Activated naive CD4-positive, alpha-beta T cell treated with anti-CD3 and anti-CD28 coated beads, Interleukin-2, amount 50 U/mL, for 24 hours (primary cell): Measurements from ENCODE around the gene SLC38A1.
A peak's percentile ranks its signal among the peaks of the same experiment; 100 is the strongest.
"Not testable (repeated sequence)": the region's sequence is repeated elsewhere in the genome, so short reads cannot be mapped to it uniquely, and the experiment has no call there.

Source experiments
- H3K27ac Mint-ChIP-seq: one replicate; pipeline ENCODE4 v1.8.0; 2021; ENCODE audit warnings: mild to moderate bottlenecking, mixed read lengths
- H3K27me3 Mint-ChIP-seq: one replicate; pipeline ENCODE4 v1.8.0; 2021; ENCODE audit warnings: mixed read lengths
- H3K36me3 Mint-ChIP-seq: one replicate; pipeline ENCODE4 v1.8.0; 2021; ENCODE audit warnings: mixed read lengths
- H3K4me1 Mint-ChIP-seq: one replicate; pipeline ENCODE4 v1.8.0; 2021; ENCODE audit warnings: mixed read lengths
- H3K4me3 Mint-ChIP-seq: one replicate; pipeline ENCODE4 v1.8.0; 2021; ENCODE audit warnings: mild to moderate bottlenecking, mixed read lengths
- H3K9me3 Mint-ChIP-seq: one replicate; pipeline ENCODE4 v1.8.0; 2021; ENCODE audit warnings: mixed read lengths

The SLC38A1 gene

GRCh38 chr12:46253544-46254162, 15.2 kb downstream of the SLC38A1 start:
- peak overlapping the region; percentile 46 for H3K27ac Mint-ChIP-seq
- peaks cover 83% of the 10 kb centered on the region for H3K4me1 Mint-ChIP-seq
- H3K27me3 Mint-ChIP-seq = no peaks in the 10 kb centered on the region
- peaks cover 66% of the 10 kb centered on the region for H3K36me3 Mint-ChIP-seq
- H3K9me3 Mint-ChIP-seq = no peaks in the 10 kb centered on the region
- no peak overlapping the region for H3K4me3 Mint-ChIP-seq

- Mint-ChIP-seq H3K4me1 (peaks cover 85% of the 10 kb centered on the region), H3K36me3 (peaks cover 74% of the 10 kb centered on the region), H3K27ac (peak overlapping the region; percentile 23), H3K4me3 (peak overlapping the region; percentile 33)
- not testable (repeated sequence) for H3K9me3 Mint-ChIP-seq, H3K27me3 Mint-ChIP-seq
Measured at GRCh38 chr12:46251994-46252393, 16.8 kb downstream of the SLC38A1 start.

DNA sequence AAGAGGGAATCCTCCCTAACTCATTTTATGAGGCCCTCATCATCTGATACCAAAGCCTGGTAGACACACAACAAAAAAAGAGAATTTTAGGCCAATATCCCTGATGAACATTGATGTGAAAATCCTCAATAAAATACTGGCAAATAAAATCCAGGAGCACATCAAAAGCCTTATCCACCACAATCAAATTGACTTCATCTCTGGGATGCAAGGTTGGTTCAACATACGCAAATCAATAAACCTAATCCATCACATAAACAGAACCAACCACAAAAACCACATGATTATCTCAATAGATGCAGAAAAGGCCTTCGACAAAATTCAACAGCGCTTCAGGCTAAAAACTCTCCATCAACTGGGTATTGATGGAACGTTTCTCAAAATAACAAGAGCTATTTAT, 18.9 kb downstream of the SLC38A1 start:
- Mint-ChIP-seq H3K36me3 (peaks cover 77% of the 10 kb centered on the region), H3K27ac (peak overlapping the region; percentile 92), H3K4me1 (peaks cover 88% of the 10 kb centered on the region), H3K4me3 (peak overlapping the region; percentile 32)
- H3K27me3 Mint-ChIP-seq, H3K9me3 Mint-ChIP-seq: not testable (repeated sequence)

DNA sequence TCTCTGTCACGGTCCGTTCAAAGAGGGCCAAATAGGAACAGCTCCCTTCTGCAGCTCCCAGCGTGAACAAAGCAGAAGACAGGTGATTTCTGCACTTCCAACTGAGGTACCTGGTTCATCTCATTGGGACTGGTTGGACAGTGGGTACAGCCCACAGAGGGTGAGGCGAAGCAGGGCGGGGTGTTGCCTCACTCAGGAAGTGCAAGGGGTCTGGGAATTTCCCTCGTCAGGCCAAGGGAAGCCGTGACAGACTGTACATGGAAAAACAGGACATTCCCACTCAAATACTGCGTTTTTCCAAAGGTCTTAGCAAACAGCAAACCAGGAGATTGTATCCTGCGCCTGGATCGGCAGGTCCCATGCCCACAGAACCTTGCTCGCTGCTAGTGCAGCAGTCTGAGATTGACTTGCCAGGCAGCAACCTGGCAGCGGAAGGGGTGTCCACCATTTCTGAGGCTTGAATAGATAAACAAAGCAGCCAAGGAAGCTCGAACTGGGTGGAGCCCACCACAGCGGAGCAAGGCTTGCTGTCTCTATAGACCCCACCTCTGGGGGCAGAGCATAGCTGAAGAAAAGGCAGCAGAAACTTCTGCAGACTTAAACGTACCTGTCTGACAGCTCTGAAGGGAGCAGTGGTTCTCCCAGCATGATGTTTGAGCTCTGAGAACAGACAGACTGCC, 22.7 kb downstream of the SLC38A1 start:
- Mint-ChIP-seq H3K27me3 (no peaks in the 10 kb centered on the region), H3K4me1 (peaks cover 93% of the 10 kb centered on the region), H3K9me3 (peaks cover 12% of the 10 kb centered on the region), H3K4me3 (peak overlapping the region; percentile 37), H3K27ac (peak overlapping the region; percentile 71), H3K36me3 (peaks cover 73% of the 10 kb centered on the region)

DNA sequence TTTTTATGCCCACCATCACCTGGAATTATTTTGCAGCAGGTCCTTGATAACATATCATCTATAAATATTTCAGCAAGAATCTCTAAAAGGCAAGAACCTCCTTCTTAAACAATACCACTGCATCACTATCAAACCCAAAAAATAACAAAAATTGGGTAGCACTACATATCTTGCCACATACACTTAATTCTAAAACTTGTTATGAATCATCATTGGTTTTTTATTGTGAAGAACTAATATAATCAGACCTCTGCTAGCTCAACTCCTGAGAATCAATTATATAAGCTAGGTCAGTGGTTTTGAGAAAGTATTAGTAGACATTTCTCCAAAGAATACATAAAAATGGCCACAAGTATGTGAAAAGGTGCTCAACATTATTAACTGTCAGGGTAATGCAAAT, 23.8 kb downstream of the SLC38A1 start:
- Mint-ChIP-seq H3K4me1 (peaks cover 90% of the 10 kb centered on the region), H3K27ac (peak overlapping the region; percentile 68), H3K27me3 (no peaks in the 10 kb centered on the region), H3K9me3 (peaks cover 12% of the 10 kb centered on the region), H3K36me3 (peaks cover 70% of the 10 kb centered on the region), H3K4me3 (peak overlapping the region; percentile 51)

DNA sequence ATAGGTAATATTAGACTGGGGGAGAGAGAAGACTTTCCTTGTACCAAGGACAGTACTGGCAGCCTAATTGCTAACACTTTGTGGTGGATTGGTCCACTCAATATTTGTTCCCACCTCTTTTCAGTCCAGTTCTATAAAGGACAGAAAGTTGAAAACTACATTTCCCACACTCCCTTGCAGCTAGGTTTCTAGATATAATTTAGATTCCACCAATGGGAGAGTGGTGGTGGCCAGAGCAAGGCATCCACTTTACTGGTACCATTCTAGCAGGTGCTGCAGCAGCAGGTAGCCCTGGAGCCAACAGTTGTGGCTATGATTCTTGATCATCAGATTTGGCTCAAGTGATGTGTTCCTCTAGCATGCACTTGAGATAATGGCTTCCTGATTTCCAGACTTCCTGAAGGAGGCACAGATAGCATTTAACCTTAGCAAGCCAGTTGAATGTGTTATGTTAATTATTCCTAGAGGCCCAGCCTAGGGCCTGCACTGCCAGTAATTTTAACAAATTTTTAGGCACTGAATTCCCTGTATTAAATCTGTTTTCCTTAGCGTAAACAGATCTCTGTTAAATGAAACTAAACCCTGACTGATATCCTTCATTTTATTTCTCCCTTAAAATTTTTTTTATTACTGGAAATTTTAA, 24.4 kb downstream of the SLC38A1 start:
- H3K27ac Mint-ChIP-seq = peak overlapping the region; percentile 39

DNA sequence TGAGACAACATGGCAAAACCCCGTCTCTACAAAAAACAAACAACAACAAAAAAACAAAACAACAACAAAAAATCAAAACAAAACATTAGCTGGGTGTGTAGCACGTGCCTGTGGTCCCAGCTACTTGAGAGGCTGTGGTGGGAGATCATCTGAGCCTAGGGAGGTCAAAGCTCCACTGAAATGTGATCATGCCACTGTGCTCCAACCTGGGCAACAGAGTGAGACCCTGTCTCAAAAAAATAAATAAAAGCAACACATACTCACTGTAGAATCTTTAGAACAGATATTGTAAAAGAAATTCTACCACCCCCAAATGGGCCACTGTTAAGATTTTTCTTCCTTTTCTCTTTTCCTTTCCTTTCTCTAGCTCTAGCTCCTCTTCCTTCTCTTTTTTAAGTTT, 26.3 kb downstream of the SLC38A1 start:
- Mint-ChIP-seq H3K4me3 (peak overlapping the region; percentile 30), H3K36me3 (peaks cover 59% of the 10 kb centered on the region), H3K27ac (peak overlapping the region; percentile 68), H3K9me3 (peaks cover 5% of the 10 kb centered on the region), H3K4me1 (peaks cover 87% of the 10 kb centered on the region), H3K27me3 (no peaks in the 10 kb centered on the region)

More for the DNA sequence above, 24.4 kb downstream of the SLC38A1 start:
- H3K27me3 Mint-ChIP-seq = no peaks in the 10 kb centered on the region
- peaks cover 12% of the 10 kb centered on the region for H3K9me3 Mint-ChIP-seq
- H3K4me3 Mint-ChIP-seq = no peak overlapping the region
- H3K36me3 Mint-ChIP-seq = peaks cover 68% of the 10 kb centered on the region
- peaks cover 90% of the 10 kb centered on the region for H3K4me1 Mint-ChIP-seq

DNA sequence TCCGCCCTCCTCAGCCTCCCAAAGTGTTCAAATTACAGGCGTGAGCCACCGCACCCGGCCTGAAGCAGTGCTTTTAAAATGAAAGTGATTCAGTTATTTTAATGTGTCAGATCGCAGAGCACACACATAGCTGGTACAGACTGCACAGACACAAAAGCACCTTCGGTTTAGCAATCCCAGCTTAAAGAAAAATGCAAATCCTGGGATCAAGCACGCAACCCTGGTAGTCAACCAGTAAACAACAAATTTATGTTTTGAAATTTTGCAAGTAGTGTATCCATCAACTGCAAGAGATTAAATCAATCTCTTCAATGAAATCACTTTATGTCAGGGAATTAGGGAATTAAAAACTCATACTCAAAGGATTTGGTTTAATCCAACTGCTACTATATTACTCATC, 28.4 kb downstream of the SLC38A1 start:
- H3K4me3 Mint-ChIP-seq = peak overlapping the region; percentile 11
- H3K27me3 Mint-ChIP-seq = no peaks in the 10 kb centered on the region
- H3K4me1 Mint-ChIP-seq = peaks cover 89% of the 10 kb centered on the region
- peaks cover 60% of the 10 kb centered on the region for H3K36me3 Mint-ChIP-seq
- H3K9me3 Mint-ChIP-seq = peaks cover 5% of the 10 kb centered on the region
- peak overlapping the region; percentile 52 for H3K27ac Mint-ChIP-seq

DNA sequence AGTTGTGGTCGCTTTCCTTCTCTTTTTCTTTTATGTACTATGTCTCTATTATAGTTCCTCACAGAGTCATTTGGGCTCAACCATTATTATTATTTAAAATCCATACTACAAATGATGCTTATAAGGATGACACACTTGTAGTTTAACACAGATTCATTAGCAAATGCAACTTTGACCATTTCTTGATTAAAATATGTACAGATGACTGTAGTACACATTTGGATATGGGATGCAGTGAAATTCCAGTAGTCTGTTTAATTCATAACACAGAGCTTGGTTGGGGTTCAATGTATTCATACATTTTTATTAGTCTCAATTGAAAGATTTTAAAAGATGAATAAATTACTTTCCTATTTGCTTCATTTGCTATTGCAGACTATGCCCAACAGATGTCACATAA, 30.0 kb downstream of the SLC38A1 start:
- Mint-ChIP-seq H3K4me1 (peaks cover 91% of the 10 kb centered on the region), H3K27ac (peak overlapping the region; percentile 73), H3K36me3 (peaks cover 62% of the 10 kb centered on the region), H3K27me3 (no peaks in the 10 kb centered on the region), H3K9me3 (peaks cover 2% of the 10 kb centered on the region), H3K4me3 (peak overlapping the region; percentile 5)

DNA sequence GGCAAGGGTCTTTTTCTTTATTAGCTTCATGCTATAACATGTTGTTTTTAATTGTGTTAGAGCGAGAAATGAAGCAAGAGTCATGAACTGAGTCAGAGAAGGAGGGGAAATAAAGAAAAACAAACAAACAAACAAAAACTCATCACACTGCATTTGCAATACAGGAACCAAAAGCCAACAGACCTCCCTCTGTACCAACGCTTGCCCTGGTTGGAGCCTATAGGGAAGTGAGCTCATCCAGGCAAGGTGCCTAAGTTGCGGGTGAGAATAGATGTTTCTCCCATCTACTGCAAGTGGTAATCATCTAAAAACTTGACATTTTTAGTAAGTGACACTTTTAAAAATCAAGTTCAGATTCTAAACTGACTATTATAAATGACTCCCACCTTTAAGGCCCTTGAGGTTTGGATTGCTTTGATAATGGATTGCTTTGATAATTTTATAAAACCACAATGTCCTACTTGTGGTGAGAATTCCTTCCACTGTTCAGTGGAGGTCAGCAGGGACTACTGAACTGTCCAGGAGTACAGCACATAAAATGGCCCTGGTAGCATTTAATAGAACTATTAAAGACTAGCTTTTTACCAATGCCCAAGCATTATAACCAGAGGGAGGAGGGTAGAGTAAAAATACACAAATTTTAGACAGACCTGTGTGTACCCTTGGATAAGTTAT, 31.3 kb downstream of the SLC38A1 start:
- Mint-ChIP-seq H3K27ac (peak overlapping the region; percentile 47), H3K36me3 (peaks cover 59% of the 10 kb centered on the region), H3K4me3 (no peak overlapping the region), H3K9me3 (no peaks in the 10 kb centered on the region), H3K4me1 (peaks cover 88% of the 10 kb centered on the region), H3K27me3 (no peaks in the 10 kb centered on the region)

- H3K4me3 Mint-ChIP-seq = no peak overlapping the region
- peaks cover 52% of the 10 kb centered on the region for H3K36me3 Mint-ChIP-seq
- H3K9me3 Mint-ChIP-seq = no peaks in the 10 kb centered on the region
- peaks cover 87% of the 10 kb centered on the region for H3K4me1 Mint-ChIP-seq
- H3K27me3 Mint-ChIP-seq = no peaks in the 10 kb centered on the region
- H3K27ac Mint-ChIP-seq = peak overlapping the region; percentile 84
Measured at GRCh38 chr12:46234000-46234399, 34.8 kb downstream of the SLC38A1 start.

DNA sequence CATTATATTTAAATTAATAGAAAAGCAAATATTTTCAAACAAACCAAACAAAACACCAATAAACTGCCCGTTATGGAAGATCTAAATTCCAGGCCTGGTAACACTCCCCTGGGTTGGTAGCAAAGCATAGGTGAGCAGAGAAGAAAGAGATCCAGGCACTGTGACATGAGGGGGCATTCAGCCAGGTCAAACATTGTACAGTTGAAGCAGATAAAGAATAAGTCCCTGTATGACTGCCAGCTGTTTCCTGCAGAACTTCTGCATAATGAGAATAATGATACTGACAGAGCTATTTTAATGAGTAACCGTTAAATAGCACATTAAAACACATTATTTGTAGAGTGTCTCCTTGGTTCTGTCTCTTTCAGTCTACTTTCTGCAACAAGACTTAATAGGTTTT, 35.4 kb downstream of the SLC38A1 start:
- H3K27me3 Mint-ChIP-seq = no peaks in the 10 kb centered on the region

DNA sequence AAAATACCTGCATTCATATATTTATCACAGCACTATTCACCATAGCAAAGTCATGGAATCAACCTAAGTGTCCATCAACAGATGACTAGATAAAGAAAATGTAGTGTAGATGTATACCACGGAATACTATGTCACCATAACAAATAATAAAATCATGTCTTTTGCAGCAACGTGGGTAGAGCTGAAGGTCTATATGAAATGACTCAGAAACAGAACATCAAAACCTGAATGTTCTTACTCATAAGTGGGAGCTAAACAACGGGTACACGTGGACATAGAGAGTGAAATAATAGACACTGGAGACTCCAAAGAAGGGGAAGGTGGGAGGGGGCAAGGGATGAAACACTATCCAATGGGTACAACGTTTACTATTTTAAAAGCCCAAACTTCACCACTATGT, 37.9 kb downstream of the SLC38A1 start:
- Mint-ChIP-seq H3K36me3 (peaks cover 53% of the 10 kb centered on the region), H3K4me1 (peaks cover 82% of the 10 kb centered on the region), H3K27me3 (no peaks in the 10 kb centered on the region), H3K4me3 (no peak overlapping the region), H3K9me3 (no peaks in the 10 kb centered on the region), H3K27ac (peak overlapping the region; percentile 68)

More for the DNA sequence above, 35.4 kb downstream of the SLC38A1 start:
- peaks cover 54% of the 10 kb centered on the region for H3K36me3 Mint-ChIP-seq
- no peaks in the 10 kb centered on the region for H3K9me3 Mint-ChIP-seq
- H3K4me3 Mint-ChIP-seq = no peak overlapping the region
- H3K4me1 Mint-ChIP-seq = peaks cover 84% of the 10 kb centered on the region
- peak overlapping the region; percentile 84 for H3K27ac Mint-ChIP-seq

- Mint-ChIP-seq H3K27me3 (no peaks in the 10 kb centered on the region), H3K9me3 (no peaks in the 10 kb centered on the region), H3K36me3 (peaks cover 52% of the 10 kb centered on the region), H3K4me3 (no peak overlapping the region), H3K4me1 (peaks cover 80% of the 10 kb centered on the region), H3K27ac (peak overlapping the region; percentile 91)
Measured at GRCh38 chr12:46230306-46230705, 38.5 kb downstream of the SLC38A1 start.

GRCh38 chr12:46227616-46228015, 41.2 kb downstream of the SLC38A1 start:
- Mint-ChIP-seq H3K9me3 (no peaks in the 10 kb centered on the region), H3K4me1 (peaks cover 84% of the 10 kb centered on the region), H3K4me3 (no peak overlapping the region), H3K27me3 (no peaks in the 10 kb centered on the region), H3K27ac (peak overlapping the region; percentile 51), H3K36me3 (peaks cover 51% of the 10 kb centered on the region)

GRCh38 chr12:46224386-46224785, 44.5 kb downstream of the SLC38A1 start:
- Mint-ChIP-seq H3K9me3 (no peaks in the 10 kb centered on the region), H3K4me3 (peak overlapping the region; percentile 5), H3K4me1 (peaks cover 88% of the 10 kb centered on the region), H3K27ac (peak overlapping the region; percentile 85), H3K36me3 (peaks cover 50% of the 10 kb centered on the region), H3K27me3 (no peaks in the 10 kb centered on the region)
